GM19438 (cell line): ENCODE measurements around the gene ANKRD62.
"Not testable (repeated sequence)": the region's sequence is repeated elsewhere in the genome, so short reads cannot be mapped to it uniquely, and the experiment has no call there.

Experiments used
- ATAC-seq: cut with Tn5 transposase; IDR thresholded peaks from one replicate; pipeline ENCODE4 v1.9.1; 2021; ENCODE audit warnings: low read depth; ENCODE audit not compliant: unreplicated experiment

ANKRD62 gene

DNA sequence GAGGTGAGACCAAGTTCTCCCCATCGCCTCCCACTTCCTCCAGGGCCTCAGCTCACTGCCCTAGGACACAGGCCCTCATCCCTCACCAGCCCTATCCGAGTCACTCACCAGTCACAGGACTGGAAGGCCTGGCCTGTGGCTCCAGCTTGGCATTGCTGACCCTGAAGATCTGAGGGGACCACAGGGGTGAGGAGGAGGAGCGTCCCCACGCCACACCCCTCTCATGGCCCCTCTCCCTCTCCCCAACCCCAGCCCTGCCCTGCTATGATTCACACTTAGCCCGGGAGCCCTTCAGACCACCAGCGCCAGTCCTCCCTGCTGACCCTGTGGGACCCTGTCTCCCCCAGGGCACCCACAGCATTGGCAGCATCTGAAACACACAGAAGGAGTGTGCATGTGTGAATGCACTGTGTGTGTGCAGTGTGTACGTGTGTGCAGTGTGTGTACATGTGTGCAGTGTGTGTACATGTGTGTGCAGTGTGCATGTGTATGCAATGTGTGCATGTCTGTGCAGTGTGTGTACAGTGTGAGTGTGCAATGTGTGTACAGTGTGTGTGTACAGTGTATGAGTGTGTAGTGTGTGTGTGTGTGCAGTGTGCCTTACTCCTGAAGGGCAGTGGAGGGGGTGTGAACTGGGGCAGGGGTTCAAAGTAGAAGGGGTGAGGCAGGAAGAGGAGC is 29.4 kb upstream of the ANKRD62 start:
- no peak for ATAC-seq

GRCh38 chr18:12065397-12065796 is 28.2 kb upstream of the ANKRD62 start:
- no peak for ATAC-seq

- ATAC-seq, result no peak
Measured at GRCh38 chr18:12066910-12067511, 26.6 kb upstream of the ANKRD62 start.

DNA sequence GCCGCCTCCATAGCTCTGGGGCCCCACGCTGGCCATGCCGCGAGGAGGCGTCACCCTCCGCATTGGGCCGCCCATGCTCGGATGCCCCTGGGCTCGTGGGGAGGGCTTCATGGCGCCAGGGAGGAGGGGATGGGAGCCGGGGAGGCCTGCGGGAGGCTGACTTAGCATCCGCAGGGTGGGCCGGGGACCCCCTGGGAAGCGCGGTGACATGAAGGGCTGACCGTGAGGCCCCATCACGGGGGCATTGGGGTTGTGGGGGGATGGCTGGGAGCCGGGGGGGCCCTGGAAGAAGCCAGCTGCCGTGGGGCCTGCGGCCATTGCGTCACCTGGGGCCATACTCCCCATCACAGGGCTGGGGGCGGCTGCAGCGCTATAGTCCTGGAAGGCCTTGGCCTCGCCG is 26.0 kb upstream of the ANKRD62 start:
- ATAC-seq, result no peak

DNA sequence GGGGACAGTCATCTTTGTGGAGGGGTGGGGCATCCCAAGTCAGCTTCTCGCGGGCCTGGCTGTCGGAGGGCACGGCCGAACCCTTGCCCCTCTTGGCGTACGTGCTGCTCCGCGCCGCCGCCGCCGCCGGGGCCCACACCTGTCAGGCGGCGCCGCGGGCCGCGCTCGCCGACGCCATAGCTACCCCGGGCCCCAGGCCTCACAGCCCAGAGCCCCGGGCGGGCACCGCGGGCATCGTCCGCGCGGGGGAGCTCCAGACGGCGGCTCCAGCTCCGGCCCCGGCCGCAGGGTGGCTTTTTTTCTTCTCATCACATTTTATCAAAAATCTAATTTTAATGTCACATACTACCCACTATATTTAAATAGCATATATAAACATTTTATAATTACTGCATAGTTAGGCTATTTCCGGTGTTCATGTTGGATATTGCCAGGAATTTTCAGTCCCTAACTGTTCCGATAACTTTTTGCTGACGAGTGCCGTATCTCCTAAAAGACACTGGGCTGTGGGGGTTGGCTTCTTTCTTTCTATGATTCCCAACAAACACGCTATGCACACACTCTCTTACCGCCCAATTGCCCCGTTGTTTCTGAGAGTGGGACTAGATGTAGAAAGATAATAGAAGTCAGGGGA is 25.2 kb upstream of the ANKRD62 start:
- not testable (repeated sequence) for ATAC-seq

DNA sequence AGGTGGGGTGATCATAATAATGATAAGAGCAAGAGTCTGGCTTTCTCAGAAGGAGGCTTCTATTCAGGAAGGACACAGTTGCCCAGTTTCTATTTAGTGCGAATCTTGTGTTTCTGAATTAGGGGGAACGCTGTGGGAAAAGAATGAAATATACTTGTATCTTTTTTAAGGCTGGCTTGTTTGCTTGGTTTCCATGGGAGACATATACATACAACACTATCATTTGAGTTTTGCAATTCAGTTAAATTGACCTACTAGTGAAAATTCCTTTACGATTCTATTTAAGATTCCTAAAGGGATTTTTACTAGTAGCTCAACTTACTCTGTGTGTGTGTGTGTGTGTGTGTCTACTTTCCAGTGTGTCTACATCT is 24.7 kb upstream of the ANKRD62 start:
- ATAC-seq, result no peak

DNA sequence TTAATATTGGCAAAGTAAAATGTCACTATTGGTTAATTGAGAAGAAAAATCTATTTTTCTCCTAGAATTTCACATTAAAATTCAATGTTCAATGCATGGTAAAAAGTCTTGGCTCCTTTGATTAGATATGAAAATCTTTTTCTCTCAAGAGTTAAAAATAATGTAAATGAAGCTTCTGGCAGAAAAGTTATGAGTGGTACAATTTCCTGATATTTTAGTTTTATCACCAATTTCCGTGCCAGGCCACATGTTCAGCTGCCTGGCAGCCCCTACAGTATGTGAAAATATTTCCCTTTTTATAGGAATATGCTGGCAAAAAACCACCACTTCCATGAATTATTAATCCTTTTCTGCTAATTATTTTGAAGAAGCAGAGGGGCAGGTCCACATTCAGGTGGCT is 22.6 kb upstream of the ANKRD62 start:
- not testable (repeated sequence) for ATAC-seq

- ATAC-seq, result no peak
Measured at GRCh38 chr18:12072996-12073395, 20.6 kb upstream of the ANKRD62 start.

GRCh38 chr18:12074736-12075135 is 18.9 kb upstream of the ANKRD62 start:
- ATAC-seq, result no peak

DNA sequence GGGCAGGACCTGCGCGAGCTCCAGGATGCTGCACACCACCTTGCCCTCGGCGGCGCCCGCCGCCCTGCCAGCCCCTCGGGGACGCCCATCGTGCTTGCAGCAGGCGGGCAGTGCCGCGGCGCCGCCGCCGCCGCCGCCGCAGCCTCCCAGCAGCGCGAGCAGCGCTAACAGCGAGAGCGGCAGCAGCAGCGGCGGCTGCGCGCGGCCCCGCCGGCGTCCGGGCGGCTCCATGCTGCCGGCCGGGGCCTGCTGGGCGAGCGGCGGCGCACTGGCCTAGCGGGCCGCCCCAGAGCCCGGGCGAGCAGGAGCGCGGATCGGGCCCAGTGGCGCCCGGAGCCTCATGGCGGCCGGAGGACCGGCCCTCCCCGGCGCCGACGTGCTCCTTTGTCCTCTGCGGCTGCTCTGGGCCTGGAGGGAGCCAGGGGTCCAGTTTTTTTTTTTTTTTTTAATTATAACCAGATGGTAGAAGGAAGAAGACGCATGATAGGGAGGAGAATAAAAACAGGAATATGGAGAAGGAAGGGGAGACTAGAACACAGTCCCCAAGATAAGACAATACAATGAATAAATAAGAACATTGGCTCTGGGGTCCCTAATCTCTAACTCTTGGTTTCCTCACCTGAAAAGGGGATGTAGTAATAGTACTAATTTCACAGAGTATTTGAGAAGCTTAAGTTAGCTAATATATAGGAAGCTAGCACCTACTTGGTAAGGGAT is 17.1 kb upstream of the ANKRD62 start:
- ATAC-seq, result no peak

DNA sequence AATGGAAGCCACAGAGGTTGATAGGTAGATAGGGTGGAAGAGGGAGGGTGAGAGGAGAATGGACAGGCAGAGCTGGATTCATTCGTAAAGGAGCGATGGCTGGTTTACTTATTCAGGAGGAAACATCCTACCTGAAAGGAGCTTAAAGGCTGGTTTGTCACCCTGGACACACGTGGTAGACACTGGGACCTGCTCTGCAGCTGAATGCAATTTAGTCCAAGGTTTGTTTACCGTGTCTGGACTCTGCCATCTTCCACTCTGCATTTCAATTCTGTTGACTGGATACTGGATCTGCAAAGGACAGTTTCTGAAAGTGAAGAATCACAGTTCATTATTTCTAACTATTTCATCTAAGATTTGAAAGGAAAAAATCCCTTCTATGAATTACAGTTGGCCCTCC is 15.6 kb upstream of the ANKRD62 start:
- ATAC-seq, result not testable (repeated sequence)

DNA sequence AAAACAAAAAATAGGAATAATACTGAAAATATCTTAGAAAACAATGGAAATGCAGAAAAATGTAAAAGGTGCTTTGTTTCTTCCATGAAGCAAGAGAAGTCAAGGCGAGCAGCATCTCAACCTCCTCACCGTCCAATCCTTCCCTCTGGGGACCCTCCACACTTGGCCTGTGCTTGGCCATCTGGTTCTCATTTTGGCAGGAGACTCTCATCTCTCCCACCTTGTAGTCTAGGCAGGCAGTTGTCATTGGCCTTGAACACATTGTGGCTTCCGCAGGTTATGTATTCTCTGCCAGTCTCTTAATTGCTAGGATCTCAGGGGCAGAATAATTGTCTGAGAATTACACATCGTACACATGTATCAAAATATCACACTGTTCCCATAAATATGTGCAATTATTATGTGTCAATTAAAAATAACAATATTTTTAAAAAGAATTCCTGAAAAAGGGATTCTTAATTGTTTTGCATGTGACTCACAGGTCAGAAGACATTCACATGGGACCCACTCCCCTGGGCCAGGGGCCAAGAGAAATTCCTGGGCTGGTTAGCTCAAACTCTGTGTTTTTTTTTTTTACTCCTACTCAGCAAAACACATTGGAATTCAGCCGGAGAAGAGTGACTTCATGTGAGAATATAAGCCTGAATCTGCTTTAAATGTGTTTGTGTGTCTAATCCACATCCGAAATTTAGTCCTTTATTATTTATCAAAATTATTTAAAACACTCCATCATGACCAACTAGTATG is 14.0 kb upstream of the ANKRD62 start:
- no peak for ATAC-seq

GRCh38 chr18:12085136-12085535 is 8.5 kb upstream of the ANKRD62 start:
- no peak for ATAC-seq

DNA sequence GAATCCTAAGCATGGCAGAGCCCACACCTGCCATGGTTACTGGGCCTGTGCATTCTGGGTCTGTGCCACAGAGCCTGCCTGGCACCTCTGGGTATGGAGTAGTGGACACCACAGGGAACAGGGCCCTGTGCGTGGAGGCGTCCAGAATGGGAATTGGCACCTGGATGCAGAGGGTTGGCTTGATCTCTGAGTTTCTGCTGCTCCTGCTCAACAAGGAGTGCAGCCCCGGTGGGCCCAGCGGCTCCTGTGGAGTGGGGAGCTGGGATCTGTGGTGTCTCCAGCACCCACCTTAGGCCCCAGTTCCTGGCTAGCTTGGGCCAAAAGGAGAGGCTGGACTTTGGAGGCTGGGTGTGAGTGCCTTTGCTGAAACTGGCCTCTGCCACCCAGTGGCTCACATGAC is 7.9 kb upstream of the ANKRD62 start:
- ATAC-seq, result no peak

GRCh38 chr18:12086249-12086648 is 7.4 kb upstream of the ANKRD62 start:
- no peak for ATAC-seq

GRCh38 chr18:12086677-12087470 is 6.8 kb upstream of the ANKRD62 start:
- ATAC-seq, result no peak

DNA sequence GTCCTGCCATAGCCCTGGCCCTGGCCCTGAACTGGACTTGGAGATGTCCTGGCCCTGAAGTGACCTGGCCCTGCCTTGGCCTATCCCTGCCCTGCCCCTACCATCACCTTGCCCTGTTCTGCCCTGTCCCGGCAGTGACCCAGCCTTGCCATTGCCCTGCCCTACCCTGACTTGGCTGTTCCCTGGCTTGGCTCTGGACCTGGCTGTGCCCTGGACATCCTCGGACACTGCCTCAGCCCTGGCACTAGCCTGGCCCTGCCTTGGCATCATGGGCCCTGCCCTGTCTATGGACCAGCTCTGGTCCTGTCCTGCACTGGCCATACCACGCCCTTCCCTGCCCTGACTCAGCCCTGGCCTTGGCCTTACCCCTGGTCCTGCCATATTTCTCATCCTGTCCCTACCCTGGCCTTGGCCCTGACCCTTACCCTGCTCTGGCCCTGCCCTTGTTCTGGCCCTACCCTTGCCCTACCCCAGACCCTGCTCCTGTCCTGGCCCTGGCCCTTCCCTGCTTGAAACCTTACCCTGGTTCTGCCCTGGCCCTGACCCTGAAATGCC is 6.1 kb upstream of the ANKRD62 start:
- no peak for ATAC-seq

- ATAC-seq, result no peak
Measured at GRCh38 chr18:12088096-12088495, 5.5 kb upstream of the ANKRD62 start.

DNA sequence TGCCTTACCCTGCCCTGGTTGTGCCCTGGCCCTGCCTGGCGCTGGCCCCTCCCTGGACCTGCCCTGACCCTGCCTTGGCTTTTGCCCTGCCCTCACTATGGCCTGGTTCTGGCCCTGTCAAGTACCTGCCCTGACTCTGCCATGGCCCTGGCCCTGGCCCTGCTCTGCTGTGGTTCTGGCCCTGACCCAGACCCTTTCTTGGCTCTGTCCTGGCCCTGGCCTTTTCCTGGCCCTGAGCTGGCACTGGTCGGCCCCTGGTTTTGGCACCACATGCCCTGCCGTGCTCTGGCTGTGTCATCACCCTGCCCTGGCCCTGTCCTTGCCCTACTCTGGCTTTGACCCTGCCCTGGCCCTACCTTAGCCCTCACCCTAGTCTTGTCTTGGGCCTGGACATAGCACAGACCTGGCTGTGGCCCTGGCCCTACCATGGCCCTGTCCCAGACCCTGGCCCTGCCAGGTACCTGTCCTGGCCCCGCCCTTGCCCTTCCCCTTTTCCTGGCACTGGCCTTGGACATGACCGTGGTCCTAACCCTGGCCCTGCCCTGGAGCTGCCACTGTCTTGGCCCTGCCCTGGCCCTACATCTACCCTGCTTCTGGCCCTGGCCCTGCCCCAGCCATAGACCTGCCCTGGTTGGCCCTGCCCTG is 4.8 kb upstream of the ANKRD62 start:
- no peak for ATAC-seq
